Spinal cord (tissue), 10 donors: ENCODE data around the gene SLC37A3. TPM values are rescaled to one million over a fixed set of nuclear protein-coding genes. Genes with fewer than 3 reads are reported as not detected.
A peak's percentile ranks its signal among the peaks of the same experiment; 100 is the strongest.
"Not testable (repeated sequence)": the region's sequence is repeated elsewhere in the genome, so short reads cannot be mapped to it uniquely, and the experiment has no call there.

Experiments
- DNase-seq, 6 donors: peaks; one replicate each; pipeline versions ENCODE4 v3.0.0 to v3.0.0-alpha.2; 2013 to 2015; ENCODE audit warnings: low spot score in 6 of 6, low read depth in 4 of 6
- H3K27ac ChIP-seq: one replicate; pipeline ENCODE4 v1.5.1; 2013; ENCODE audit warnings: low read depth, low read length, control low read depth
- H3K27me3 ChIP-seq: one replicate; pipeline ENCODE4 v1.6.1; 2013; ENCODE audit warnings: low read length; ENCODE audit not compliant: control insufficient read depth, insufficient read depth
- H3K36me3 ChIP-seq: one replicate; pipeline ENCODE4 v1.6.1; 2013; ENCODE audit warnings: low read length; ENCODE audit not compliant: control insufficient read depth, insufficient read depth
- H3K4me1 ChIP-seq: one replicate; pipeline ENCODE4 v1.6.1; 2013; ENCODE audit warnings: low read length; ENCODE audit not compliant: control insufficient read depth, insufficient read depth
- H3K4me3 ChIP-seq: one replicate; pipeline ENCODE4 v1.5.1; 2013; ENCODE audit warnings: low read depth, low read length, control low read depth
- H3K9me3 ChIP-seq: one replicate; pipeline ENCODE4 v1.6.1; 2013; ENCODE audit warnings: low read length; ENCODE audit not compliant: control insufficient read depth, insufficient read depth
- WGBS: methylation state at CpG from one replicate; pipeline ENCODE4 v1.1.5; 2013; ENCODE audit warnings: missing lambda C conversion rate; ENCODE audit not compliant: insufficient coverage; 5-methylcytosine and 5-hydroxymethylcytosine counted together
- polyA plus RNA-seq, 2 donors: library from polyadenylated mRNA; unstranded; fragments of 120-200 nt; gene quantifications; one replicate each; pipeline ENCODE4 v1.2.1, GENCODE V29; 2013; ENCODE audit not compliant: insufficient read length in 2 of 2
- total RNA-seq, 2 donors: library from RNA; depleted of rRNA in 1 of 2; stranded (reverse); fragments of 120-200 nt in 1 of 2; fragments of >200 nt in 1 of 2; gene quantifications; one replicate each; pipeline versions ENCODE4 v1.2.3 to v1.2.4, GENCODE V29; 2013 to 2014
- donor health status: healthy.

Gene SLC37A3
- total and polyA plus RNA-seq, 4 donors, result 43.7 to 75.9 (median 51.2) TPM

DNA sequence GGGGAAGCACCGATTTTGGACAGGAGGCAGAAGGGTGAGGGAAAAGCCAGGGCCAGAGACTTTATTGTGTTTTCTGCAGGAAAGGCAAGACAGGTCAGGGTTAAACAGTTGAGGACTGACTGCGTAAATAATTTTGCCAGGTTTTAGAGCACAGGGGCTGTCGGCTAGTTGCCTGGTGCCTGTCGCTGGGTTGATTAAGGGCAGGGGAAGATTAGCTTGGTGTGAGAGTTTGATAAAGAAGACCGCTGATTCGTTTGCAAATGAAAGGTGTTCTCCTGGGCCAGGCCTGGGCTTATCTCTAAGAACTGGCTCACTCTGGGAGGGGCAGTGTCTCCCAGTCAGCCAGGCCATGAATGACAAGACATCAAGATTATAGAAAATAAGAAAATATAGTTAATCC is 75.6 kb downstream of the SLC37A3 start:
- DNase-seq, result no peak
- no peaks in the 10 kb centered on the region for H3K36me3 ChIP-seq
- WGBS, result 36% methylated on average over 6 of the region's 6 CpGs
- peaks cover 1% of the 10 kb centered on the region for H3K9me3 ChIP-seq
- no peaks in the 10 kb centered on the region for H3K27me3 ChIP-seq
- peaks cover 10% of the 10 kb centered on the region for H3K4me1 ChIP-seq
- H3K27ac ChIP-seq, result no peak overlapping the region
- no peak overlapping the region for H3K4me3 ChIP-seq

GRCh38 chr7:140320078-140320477 is 78.3 kb downstream of the SLC37A3 start:
- H3K36me3 ChIP-seq, H3K9me3 ChIP-seq, DNase-seq, H3K4me3 ChIP-seq, H3K27me3 ChIP-seq, H3K27ac ChIP-seq: not testable (repeated sequence)
- 100% methylated on average over 1 of the region's 4 CpGs for WGBS
- H3K4me1 ChIP-seq, result peaks cover 18% of the 10 kb centered on the region

DNA sequence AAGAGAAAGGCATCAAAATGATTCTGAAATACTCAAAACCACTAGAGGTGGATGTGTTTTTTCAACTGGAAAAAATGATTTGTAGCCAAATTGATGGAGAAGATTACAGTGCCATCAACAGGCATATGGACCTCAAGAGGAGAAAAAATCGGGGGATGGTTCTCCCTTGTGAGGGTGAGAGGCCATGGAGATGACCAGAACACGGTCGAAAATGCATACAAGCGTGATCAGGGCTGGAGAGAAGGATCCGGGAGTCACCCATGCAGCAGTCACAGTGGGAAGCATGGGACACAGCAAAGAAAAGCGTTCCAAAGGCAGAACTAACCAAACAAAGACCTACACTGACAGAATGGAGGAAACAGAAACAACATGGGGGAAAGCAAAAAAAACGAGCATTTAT is 80.3 kb downstream of the SLC37A3 start:
- Histone ChIP-seq H3K4me3 (no peak overlapping the region), H3K9me3 (peaks cover 1% of the 10 kb centered on the region), H3K27me3 (no peaks in the 10 kb centered on the region), H3K27ac (no peak overlapping the region), H3K4me1 (peaks cover 19% of the 10 kb centered on the region), H3K36me3 (no peaks in the 10 kb centered on the region)
- WGBS, result 86% methylated on average over 7 of the region's 7 CpGs
- no peak for DNase-seq

DNA sequence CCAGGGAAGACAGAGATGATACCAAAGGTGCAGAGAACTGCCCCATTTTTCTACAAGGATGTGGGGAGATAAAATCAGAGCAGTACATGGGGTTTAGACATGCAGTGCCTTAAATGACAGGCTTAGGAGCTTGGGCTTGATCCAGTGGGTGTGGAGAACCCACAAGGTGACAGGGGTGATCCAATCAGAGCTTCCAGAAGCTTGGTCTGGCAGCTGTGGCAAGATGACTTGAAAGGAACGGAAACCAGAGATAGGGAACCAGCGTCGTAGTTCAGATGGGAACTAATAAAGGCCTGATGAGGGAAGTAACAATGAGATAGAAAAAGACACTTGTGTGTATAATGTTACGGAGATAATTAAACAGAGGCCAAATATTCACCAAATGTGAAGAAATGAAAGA is 80.7 kb downstream of the SLC37A3 start:
- no peak for DNase-seq
- peaks cover 1% of the 10 kb centered on the region for H3K9me3 ChIP-seq
- H3K36me3 ChIP-seq, result no peaks in the 10 kb centered on the region
- no peaks in the 10 kb centered on the region for H3K27me3 ChIP-seq
- H3K4me3 ChIP-seq, result no peak overlapping the region
- peaks cover 15% of the 10 kb centered on the region for H3K4me1 ChIP-seq
- no peak overlapping the region for H3K27ac ChIP-seq
- WGBS, result 93% methylated on average over 3 of the region's 4 CpGs

DNA sequence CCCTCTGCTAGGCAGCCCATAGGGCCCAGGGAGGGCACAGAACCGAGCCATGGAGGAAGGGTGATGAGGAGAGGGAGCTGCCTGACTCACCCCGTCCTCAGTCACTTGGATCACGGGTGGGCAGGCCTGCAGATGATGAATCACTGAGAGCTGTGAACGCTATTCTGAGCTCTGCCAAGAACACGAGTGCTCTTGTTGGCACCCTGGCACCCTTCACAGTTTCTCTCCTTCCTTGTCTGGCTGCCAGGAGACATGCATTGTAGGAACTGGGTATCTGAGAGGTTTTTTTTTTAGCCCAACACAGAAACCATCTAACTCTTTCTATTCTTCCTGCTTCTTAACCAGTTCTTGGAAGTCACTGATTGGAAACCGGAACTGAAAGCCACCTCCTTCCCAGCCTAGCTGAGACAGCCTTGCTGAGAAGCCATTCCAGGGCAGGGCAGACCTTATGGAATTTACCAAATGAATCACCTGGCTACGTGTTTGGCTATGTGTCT is 82.1 kb downstream of the SLC37A3 start:
- H3K27ac ChIP-seq, result peak overlapping the region; percentile 22
- H3K9me3 ChIP-seq, result peaks cover 8% of the 10 kb centered on the region
- DNase-seq, result peak; percentile 33 to 92 (median 51)
- no peaks in the 10 kb centered on the region for H3K36me3 ChIP-seq
- H3K4me1 ChIP-seq, result peaks cover 15% of the 10 kb centered on the region
- 22% methylated on average over 6 of the region's 7 CpGs for WGBS
- H3K4me3 ChIP-seq, result no peak overlapping the region
- no peaks in the 10 kb centered on the region for H3K27me3 ChIP-seq

DNA sequence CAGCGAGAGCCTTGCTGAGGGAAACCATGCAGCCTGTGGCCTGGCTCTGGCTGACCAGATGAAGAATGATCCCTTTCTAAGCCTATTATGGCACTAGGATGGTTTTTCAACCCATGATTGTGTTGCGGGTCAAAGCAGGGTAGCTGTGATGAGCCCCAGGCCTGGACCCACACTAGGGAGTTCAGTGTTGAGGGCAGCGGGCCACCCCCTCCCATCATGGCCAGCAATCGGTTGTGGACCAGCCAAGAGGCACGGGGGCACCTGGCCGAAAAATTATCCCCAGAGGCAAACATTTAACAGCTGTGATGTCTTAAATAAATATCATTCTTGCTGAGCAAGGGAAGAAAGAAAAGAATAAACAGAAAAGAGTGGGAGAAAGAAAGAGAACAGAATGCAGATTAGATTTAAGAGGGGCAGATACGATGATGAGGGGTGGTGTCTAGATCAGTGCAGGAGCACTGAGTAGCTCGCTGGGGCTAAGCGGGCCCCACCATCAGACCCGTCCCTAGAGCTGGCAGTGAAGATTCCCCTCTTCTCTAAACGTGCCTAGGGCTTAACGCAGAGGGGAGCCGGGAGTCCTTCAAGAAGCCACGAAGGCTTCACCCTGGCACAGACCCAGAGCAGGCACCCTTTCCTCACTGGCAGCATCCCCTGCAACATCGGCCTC is 82.7 kb downstream of the SLC37A3 start:
- no peaks in the 10 kb centered on the region for H3K36me3 ChIP-seq
- H3K9me3 ChIP-seq, result peaks cover 8% of the 10 kb centered on the region
- H3K27ac ChIP-seq, result peak overlapping the region; percentile 22
- no peak overlapping the region for H3K4me3 ChIP-seq
- no peaks in the 10 kb centered on the region for H3K27me3 ChIP-seq
- peaks cover 15% of the 10 kb centered on the region for H3K4me1 ChIP-seq
- 31% methylated on average over 8 of the region's 15 CpGs for WGBS
- DNase-seq, result no peak

GRCh38 chr7:140314573-140315480 is 83.5 kb downstream of the SLC37A3 start:
- Histone ChIP-seq H3K27ac (peak overlapping the region; percentile 22), H3K4me1 (peaks cover 15% of the 10 kb centered on the region), H3K9me3 (peaks cover 6% of the 10 kb centered on the region), H3K4me3 (no peak overlapping the region), H3K27me3 (no peaks in the 10 kb centered on the region), H3K36me3 (no peaks in the 10 kb centered on the region)
- peak in 1 of 6 donors; percentile 36 for DNase-seq
- 73% methylated on average over 10 of the region's 21 CpGs for WGBS

GRCh38 chr7:140312141-140312846 is 86.0 kb downstream of the SLC37A3 start:
- Histone ChIP-seq H3K27ac (no peak overlapping the region), H3K4me1 (peaks cover 18% of the 10 kb centered on the region), H3K27me3 (no peaks in the 10 kb centered on the region), H3K9me3 (peaks cover 6% of the 10 kb centered on the region), H3K4me3 (no peak overlapping the region), H3K36me3 (no peaks in the 10 kb centered on the region)
- 100% methylated on average over 2 of the region's 2 CpGs for WGBS
- DNase-seq, result no peak

- 100% methylated on average over 1 of the region's 2 CpGs for WGBS
- H3K4me1 ChIP-seq, result peaks cover 15% of the 10 kb centered on the region
- not testable (repeated sequence) for DNase-seq
Observed at GRCh38 chr7:140311128-140311527, 87.2 kb downstream of the SLC37A3 start.

More at GRCh38 chr7:140311128-140311527, 87.2 kb downstream of the SLC37A3 start:
- not testable (repeated sequence) for H3K27ac ChIP-seq, H3K36me3 ChIP-seq, H3K27me3 ChIP-seq, H3K4me3 ChIP-seq, H3K9me3 ChIP-seq
